Measurements from ENCODE around the gene PAK5. TPM values are rescaled to one million over a fixed set of nuclear protein-coding genes. Genes with fewer than 3 reads are reported as not detected.

Gene PAK5
- total RNA-seq, 1 donor from 2014 or later = 0.21 TPM

DNA sequence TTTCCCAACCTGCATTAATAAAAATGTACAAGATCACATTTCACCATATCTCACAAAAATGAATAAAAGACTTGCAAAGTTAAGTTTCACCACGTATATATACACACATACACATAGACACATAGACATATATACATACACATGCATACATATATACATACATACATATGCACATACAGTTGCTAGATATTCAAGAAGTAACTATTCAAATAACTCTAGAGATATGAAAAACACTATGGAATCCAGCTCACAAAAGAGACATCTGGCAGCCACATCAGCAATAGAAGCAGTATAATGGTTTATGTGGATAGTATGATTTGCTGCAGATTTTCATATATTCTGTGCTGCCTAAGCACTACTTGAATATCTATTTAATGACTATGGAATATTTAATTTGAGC is 28.1 kb downstream of the PAK5 start:
- Histone ChIP-seq H3K27ac (no peak overlapping the region), H3K9me3 (no peaks in the 10 kb centered on the region), H3K4me3 (no peak overlapping the region), H3K27me3 (ENCODE audit: low read depth) (no peaks in the 10 kb centered on the region), H3K36me3 (no peaks in the 10 kb centered on the region), H3K4me1 (no peaks in the 10 kb centered on the region)
- ATAC-seq = no peak
- TF ChIP-seq, protein P1, sequence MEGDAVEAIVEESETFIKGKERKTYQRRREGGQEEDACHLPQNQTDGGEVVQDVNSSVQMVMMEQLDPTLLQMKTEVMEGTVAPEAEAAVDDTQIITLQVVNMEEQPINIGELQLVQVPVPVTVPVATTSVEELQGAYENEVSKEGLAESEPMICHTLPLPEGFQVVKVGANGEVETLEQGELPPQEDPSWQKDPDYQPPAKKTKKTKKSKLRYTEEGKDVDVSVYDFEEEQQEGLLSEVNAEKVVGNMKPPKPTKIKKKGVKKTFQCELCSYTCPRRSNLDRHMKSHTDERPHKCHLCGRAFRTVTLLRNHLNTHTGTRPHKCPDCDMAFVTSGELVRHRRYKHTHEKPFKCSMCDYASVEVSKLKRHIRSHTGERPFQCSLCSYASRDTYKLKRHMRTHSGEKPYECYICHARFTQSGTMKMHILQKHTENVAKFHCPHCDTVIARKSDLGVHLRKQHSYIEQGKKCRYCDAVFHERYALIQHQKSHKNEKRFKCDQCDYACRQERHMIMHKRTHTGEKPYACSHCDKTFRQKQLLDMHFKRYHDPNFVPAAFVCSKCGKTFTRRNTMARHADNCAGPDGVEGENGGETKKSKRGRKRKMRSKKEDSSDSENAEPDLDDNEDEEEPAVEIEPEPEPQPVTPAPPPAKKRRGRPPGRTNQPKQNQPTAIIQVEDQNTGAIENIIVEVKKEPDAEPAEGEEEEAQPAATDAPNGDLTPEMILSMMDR (IDR thresholded peaks at IDR 0.05) = no peak
- DNase-seq = no peak
- intact Hi-C loops (cut with DNase I) = no loop called here

DNA sequence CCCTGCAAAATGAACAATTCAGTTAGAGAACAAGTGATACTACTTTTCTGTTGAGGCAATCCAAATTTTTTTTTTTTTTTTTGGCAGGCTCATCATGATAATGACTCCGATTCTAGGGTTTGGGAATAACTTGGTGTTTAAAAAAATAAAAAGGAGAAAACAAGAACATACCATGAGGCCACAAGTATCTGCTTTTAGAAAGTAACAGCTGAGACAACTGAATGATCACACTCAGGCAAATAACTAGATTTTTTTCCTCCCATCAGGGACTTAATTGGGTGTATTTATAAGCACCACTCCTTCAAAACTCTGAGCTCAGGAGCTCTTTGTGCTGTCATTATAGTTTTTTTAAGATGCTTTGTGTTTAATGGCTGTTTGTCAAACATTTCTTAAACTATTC is 29.6 kb downstream of the PAK5 start:
- no peaks in the 10 kb centered on the region for H3K27me3 ChIP-seq (ENCODE audit: low read depth)
- intact Hi-C loops (cut with DNase I) = no loop called here
- ATAC-seq (no peak), DNase-seq (no peak)
- no peaks in the 10 kb centered on the region for H3K9me3 ChIP-seq
- no peak overlapping the region for H3K4me3 ChIP-seq
- TF ChIP-seq, protein P1 (IDR thresholded peaks at IDR 0.05) = no peak
- no peaks in the 10 kb centered on the region for H3K36me3 ChIP-seq
- no peaks in the 10 kb centered on the region for H3K4me1 ChIP-seq
- no peak overlapping the region for H3K27ac ChIP-seq

DNA sequence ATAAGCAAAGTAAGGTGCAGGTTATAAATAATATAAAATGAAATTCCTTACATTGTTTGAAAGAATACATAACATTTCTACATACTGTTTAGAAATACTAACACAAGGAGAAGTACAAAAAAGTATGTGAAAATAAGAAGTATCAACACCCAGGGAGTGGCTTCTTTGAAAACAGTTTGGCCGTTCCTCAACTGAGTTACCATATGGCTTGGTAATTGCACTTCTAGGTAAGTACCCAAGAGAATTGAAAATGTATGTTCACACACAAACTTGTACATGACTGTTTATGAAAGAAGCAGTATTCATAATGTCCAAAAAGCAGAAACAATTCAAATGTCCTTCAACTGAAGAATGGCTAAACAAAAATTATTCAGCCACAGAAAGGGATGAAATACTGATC is 30.7 kb downstream of the PAK5 start:
- intact Hi-C loops (cut with DNase I) = no loop called here
- Histone ChIP-seq H3K27ac (no peak overlapping the region), H3K9me3 (no peaks in the 10 kb centered on the region), H3K4me1 (no peaks in the 10 kb centered on the region), H3K4me3 (no peak overlapping the region), H3K36me3 (no peaks in the 10 kb centered on the region), H3K27me3 (ENCODE audit: low read depth) (no peaks in the 10 kb centered on the region)
- ATAC-seq (no peak), DNase-seq (no peak)
- TF ChIP-seq, protein P1 (IDR thresholded peaks at IDR 0.05) = no peak

DNA sequence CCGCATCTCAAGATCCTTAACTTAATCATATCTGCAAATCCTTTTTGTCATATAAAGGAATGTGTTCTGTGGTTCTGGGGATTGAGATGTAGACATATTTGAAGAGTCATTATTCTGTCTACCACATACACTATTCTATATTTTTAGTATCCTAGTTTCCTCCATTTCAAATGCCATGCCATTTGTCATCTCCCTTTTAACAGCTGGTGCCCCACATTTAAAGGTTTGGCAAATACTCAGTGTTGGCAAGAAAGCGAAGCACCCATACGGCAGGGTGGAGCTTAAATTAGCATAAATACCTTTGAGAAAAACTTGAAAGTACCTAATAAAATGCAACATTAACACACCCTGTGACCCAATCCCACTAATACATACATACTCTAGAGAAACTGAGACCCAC is 31.7 kb downstream of the PAK5 start:
- Histone ChIP-seq H3K27ac (no peak overlapping the region), H3K36me3 (no peaks in the 10 kb centered on the region), H3K27me3 (ENCODE audit: low read depth) (no peaks in the 10 kb centered on the region), H3K4me3 (no peak overlapping the region), H3K9me3 (no peaks in the 10 kb centered on the region), H3K4me1 (no peaks in the 10 kb centered on the region)
- intact Hi-C loops (cut with DNase I) = no loop called here
- TF ChIP-seq, protein P1 (IDR thresholded peaks at IDR 0.05) = no peak
- ATAC-seq (no peak), DNase-seq (no peak)

DNA sequence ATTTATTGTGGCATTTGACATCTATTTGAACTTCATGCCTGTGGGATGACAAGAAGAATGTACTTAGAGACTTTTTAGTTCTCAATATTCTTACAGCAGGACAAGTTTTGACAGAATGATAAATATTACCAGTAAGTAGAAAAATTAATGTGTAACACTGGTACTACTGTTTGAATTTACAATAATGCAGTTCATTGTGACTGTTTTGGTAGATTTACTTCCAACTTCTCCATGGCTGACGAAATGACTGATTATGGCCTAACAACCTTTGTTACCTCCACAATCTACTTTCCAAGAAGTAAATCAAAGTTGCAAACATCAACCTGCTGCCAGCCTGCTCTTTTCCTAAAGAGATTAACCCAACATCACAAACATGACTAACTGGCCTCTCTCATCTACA is 38.5 kb downstream of the PAK5 start:
- no peaks in the 10 kb centered on the region for H3K9me3 ChIP-seq
- no peak overlapping the region for H3K4me3 ChIP-seq
- no peaks in the 10 kb centered on the region for H3K36me3 ChIP-seq
- no peak overlapping the region for H3K27ac ChIP-seq
- H3K4me1 ChIP-seq = no peaks in the 10 kb centered on the region
- ATAC-seq = no peak
- TF ChIP-seq, protein P1 (IDR thresholded peaks at IDR 0.05) = no peak
- no peaks in the 10 kb centered on the region for H3K27me3 ChIP-seq (ENCODE audit: low read depth)
- DNase-seq = no peak
- intact Hi-C loops (cut with DNase I) = no loop called here

DNA sequence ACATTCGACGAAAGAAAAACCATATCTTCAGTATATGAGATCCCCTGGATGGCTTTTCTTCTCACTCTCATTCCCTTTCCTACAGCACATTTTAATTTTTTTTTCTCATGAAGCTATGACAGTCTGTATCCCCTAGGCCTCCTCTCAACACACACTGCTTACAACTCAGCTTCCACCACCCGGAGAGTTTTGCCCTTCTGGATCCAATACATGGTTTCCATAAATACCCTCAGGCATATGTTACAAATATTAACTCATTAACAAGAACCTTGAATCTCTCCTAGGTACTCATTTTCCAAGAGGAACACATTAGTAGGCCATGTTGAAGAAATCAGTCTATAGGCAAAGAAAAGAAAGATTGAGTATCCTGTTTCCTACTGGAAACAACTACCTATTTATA is 44.0 kb downstream of the PAK5 start:
- Histone ChIP-seq H3K4me3 (no peak overlapping the region), H3K9me3 (no peaks in the 10 kb centered on the region), H3K36me3 (no peaks in the 10 kb centered on the region), H3K27ac (no peak overlapping the region), H3K4me1 (no peaks in the 10 kb centered on the region), H3K27me3 (ENCODE audit: low read depth) (no peaks in the 10 kb centered on the region)
- TF ChIP-seq, protein P1 (IDR thresholded peaks at IDR 0.05) = no peak
- ATAC-seq (no peak), DNase-seq (no peak)
- intact Hi-C loops (cut with DNase I) = no loop called here

Measured in lower lobe of right lung (tissue), 2 donors.